Endometrium (tissue), 2 donors: Measurements from ENCODE around the gene KCNH1.

Experiments
- FAIRE-seq: peaks from 2 replicates; lab custom pipeline; 2012; peaks lifted over from hg19 to GRCh38; lab: Jason Lieb, UNC
- donor health status: control.
- donor health status: control.

KCNH1 gene

GRCh38 chr1:210866532-210866931 lies 267.4 kb downstream of the KCNH1 start:
- no peak for FAIRE-seq

GRCh38 chr1:210857705-210858104 lies 276.2 kb downstream of the KCNH1 start:
- FAIRE-seq: no peak

GRCh38 chr1:210857146-210857663 lies 276.7 kb downstream of the KCNH1 start:
- FAIRE-seq: no peak

- no peak for FAIRE-seq
Measured at GRCh38 chr1:210855440-210855839, 278.5 kb downstream of the KCNH1 start.

GRCh38 chr1:210853276-210853675 lies 280.7 kb downstream of the KCNH1 start:
- no peak for FAIRE-seq

- FAIRE-seq: no peak
Measured at GRCh38 chr1:210850556-210850955, 283.4 kb downstream of the KCNH1 start.

GRCh38 chr1:210848474-210848873 lies 285.5 kb downstream of the KCNH1 start:
- no peak for FAIRE-seq

GRCh38 chr1:210841926-210842625 lies 291.9 kb downstream of the KCNH1 start:
- FAIRE-seq: no peak

- FAIRE-seq: no peak
Measured at GRCh38 chr1:210830034-210831028, 303.6 kb downstream of the KCNH1 start.

GRCh38 chr1:210828996-210829596 lies 304.9 kb downstream of the KCNH1 start:
- FAIRE-seq: no peak

GRCh38 chr1:210827481-210827880 lies 306.5 kb downstream of the KCNH1 start:
- no peak for FAIRE-seq

GRCh38 chr1:210826686-210827085 lies 307.3 kb downstream of the KCNH1 start:
- no peak for FAIRE-seq

- no peak for FAIRE-seq
Measured at GRCh38 chr1:210822932-210823331, 311.0 kb downstream of the KCNH1 start.

- FAIRE-seq: no peak
Measured at GRCh38 chr1:210822241-210822640, 311.7 kb downstream of the KCNH1 start.

GRCh38 chr1:210821615-210822014 lies 312.3 kb downstream of the KCNH1 start:
- FAIRE-seq: no peak

- no peak for FAIRE-seq
Measured at GRCh38 chr1:210819266-210819665, 314.7 kb downstream of the KCNH1 start.

- no peak for FAIRE-seq
Measured at GRCh38 chr1:210817385-210818275, 316.3 kb downstream of the KCNH1 start.

- FAIRE-seq: no peak
Measured at GRCh38 chr1:210815641-210816550, 318.1 kb downstream of the KCNH1 start.

GRCh38 chr1:210814382-210815123 lies 319.4 kb downstream of the KCNH1 start:
- no peak for FAIRE-seq

- no peak for FAIRE-seq
Measured at GRCh38 chr1:210801501-210801900, 332.4 kb downstream of the KCNH1 start.
